Stimulated activated CD4-positive, alpha-beta T cell treated with anti-CD3 and anti-CD28 coated beads, Interleukin-2, amount 100 ng/mL, for 24 hours (primary cell): ENCODE measurements around the gene IRX2.

Experiments used
- DNase-seq, 2 donors: peaks; one replicate each; pipeline ENCODE4 v3.0.0-alpha.2; 2020

The IRX2 gene

GRCh38 chr5:2751592-2752021, at the start of gene IRX2:
Gene IRX2, minus strand, starts transcription at chr5:2751677. Its CDS starts 264 bp downstream, at chr5:2751413.
- DNase-seq, result no peak

DNA sequence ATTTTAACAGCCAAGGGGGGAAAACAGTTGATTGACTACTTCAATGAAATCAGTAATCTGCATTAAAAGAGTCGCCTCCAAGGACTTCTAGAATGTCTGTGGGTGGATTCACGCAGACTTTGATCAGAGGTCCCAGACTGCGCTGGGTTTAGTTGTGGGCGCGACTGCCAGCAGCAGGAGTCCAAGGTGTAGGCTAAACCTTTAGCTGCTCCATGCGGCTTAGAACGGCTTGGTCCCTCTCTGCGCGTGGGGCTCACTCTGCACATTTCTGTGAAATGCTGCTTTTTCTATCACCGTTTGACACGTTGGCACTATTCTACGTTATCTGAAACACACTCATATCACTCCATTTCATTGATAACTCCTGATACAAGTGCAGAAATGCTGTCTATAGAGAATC, 48.6 kb upstream of the IRX2 start:
- DNase-seq, result no peak

GRCh38 chr5:2797981-2798380, 46.5 kb upstream of the IRX2 start:
- no peak for DNase-seq

DNA sequence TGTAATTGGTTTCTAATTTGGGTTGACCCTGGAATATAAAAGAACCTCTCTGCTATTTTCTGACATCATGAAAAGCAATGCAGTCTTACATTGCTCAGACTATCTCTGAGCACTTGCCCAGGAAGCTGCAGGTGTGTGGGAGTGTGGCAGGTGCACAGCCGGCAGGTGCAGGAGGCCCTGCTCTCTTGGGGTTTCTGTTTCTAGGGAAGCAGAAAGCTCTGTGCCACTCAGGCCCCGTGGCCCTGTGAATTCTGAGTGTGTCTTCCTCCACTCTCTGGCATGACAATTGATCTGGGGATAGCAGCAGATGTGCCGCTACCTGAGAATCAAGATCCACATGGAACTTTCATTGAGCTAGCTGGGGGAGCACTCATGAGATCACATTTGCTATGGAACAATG, 45.7 kb upstream of the IRX2 start:
- no peak for DNase-seq

- no peak for DNase-seq
Measured at GRCh38 chr5:2783223-2783622, 31.7 kb upstream of the IRX2 start.

DNA sequence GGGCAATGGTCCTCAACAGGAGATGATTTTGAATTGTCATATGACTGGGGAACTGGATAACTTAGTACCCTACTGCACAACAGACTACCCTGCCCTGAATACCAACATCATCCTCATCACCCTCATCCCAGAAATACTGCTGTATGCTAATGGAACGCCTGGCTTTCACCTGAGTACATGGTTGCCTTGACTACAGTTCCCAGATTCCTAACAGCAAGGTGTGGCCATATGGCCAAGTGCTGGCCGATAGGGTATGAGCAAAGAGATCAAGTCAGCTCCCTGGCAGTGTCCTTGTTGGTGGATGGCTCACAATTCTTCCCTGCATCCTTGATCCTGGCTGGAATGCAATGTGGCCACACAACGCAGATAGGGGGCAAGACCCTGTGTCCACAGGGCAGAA, 31.2 kb upstream of the IRX2 start:
- DNase-seq, result no peak

GRCh38 chr5:2780421-2781171, 29.1 kb upstream of the IRX2 start:
- DNase-seq, result no peak

GRCh38 chr5:2779459-2779858, 28.0 kb upstream of the IRX2 start:
- DNase-seq, result no peak

- no peak for DNase-seq
Measured at GRCh38 chr5:2776337-2777302, 25.1 kb upstream of the IRX2 start.

GRCh38 chr5:2773327-2773726, 21.9 kb upstream of the IRX2 start:
- no peak for DNase-seq

DNA sequence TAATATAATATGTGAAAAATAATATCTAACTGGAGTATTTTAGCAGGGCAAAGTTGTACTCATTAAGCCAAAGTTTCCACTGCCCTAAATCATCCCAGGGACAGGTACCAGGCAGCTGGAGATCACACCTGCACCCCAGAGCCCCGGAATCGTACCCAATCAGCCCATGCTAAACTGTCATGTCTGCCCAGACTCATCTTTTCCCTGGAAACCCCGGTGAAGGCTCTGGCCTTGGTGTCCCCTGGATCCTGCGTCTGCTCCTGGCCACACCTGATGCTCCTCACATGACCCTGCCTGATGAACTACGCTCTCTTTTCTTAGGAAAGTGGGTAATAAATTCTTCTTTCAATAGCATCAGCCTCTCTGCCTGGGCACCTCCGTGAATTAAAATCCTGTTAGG, 15.6 kb upstream of the IRX2 start:
- DNase-seq, result no peak

DNA sequence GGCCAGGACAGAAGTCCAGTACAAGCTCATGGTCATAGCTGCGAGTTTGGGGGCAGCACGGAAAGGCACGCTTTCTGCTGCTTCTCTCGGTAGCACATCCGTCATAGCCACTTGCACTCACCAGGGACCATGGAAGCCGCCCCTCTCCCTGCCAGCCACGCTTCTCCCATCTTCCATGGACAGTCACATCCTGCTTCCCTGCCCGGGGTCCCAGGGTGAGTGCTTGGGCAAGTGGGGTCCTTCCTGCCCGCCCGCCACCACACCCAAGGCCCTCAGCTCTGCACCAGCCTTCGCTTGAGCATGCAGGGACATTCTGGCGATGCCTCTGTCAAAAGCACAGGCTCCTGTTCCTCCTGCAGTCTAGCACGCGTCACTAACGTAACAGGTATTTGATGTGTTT, 13.1 kb upstream of the IRX2 start:
- no peak for DNase-seq

DNA sequence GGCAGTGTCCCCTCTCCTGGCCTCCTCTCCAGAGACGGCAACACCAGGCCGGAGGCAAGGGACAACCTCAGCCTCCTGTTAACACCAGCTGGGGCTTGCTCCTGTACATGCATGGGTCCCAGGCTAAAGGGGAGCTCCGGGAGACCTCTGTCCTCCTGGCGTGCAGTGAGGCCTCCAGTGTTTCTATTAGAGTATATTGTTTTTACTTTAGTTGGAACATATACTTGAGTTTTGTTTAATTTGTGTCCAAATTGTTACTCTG, 12.0 kb upstream of the IRX2 start:
- DNase-seq, result no peak

GRCh38 chr5:2762744-2763532, 11.5 kb upstream of the IRX2 start:
- DNase-seq, result no peak

- DNase-seq, result no peak
Measured at GRCh38 chr5:2761921-2762488, 10.5 kb upstream of the IRX2 start.

- no peak for DNase-seq
Measured at GRCh38 chr5:2759696-2760461, 8.4 kb upstream of the IRX2 start.

DNA sequence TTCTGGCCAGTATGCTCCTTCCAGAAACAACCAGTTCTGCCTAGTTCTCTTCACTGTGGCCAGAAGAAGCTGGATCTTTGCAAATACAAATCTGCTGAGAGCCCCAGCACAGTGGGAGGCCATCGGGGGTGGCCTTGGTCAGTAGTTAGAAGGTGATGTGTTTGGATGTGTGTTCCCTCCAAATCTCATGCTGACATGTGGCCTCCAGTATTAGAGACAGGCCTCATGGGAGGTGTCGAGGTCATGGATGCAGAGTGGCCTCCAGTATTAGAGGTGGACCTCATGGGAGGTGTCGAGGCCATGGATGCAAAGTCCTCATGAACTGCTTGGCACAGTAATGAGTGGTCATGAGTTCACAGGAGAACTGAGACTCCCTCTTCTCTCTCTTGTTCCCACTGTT, 7.6 kb upstream of the IRX2 start:
- no peak for DNase-seq

GRCh38 chr5:2758632-2759031, 7.2 kb upstream of the IRX2 start:
- DNase-seq, result no peak

GRCh38 chr5:2757563-2758351, 6.3 kb upstream of the IRX2 start:
- DNase-seq, result no peak

DNA sequence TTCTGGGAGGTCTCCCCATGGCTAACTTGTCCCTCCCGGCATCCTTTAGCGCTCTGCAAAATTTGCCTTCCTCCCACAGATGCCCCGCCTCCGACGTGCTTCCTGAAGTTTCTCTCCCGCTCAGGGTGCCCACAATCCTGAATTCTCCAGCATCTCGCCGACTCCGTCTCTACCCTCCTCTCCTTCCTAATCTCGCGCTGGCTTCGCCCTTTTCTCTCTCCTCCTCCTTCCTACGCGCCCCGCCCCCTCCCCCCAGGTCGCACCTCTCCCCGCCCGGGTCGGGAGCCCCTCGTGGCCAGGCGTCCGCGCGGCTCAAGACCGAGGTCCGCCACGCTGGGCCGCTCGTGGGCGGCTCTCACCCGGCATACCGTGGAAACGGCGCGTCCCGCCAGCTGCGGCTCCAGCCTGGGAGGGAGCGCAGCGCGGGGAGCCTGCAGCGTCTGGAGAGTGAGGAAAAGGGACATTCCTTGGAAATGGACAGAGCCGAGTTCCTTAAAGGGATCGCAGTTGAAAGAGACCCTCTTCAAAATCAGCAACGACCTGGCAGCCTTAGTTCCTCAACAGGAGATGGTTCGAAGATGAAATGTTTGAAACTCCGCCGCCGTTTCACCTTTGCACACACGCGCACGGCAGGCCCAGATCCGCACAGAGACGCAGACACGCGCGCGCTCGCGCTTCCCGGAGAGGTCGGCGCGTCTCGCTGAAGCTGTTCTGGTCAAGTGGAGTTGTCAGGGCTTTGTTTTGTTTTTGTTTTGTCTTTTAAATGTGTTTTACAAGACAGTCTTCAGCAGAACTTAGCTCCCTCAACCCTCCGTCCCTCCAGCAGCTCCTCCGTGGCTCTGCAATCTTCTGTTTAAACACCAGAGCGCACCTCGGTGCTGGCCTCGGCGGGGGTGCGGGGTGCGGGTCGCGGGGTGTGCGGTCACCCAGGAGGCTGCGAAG, 5.0 kb upstream of the IRX2 start:
- no peak for DNase-seq
